DND-41 (cell line): Measurements from ENCODE around the gene MTMR2.

Source experiments
- ATAC-seq: fragments of 200-7000 bp; cut with Tn5 transposase; 3 replicates; pipeline ENCODE4 v1.9.1; 2021; ENCODE audit warnings: low read depth; ENCODE audit not compliant: insufficient read depth
- DNase-seq: peaks from one replicate; pipeline ENCODE4 v3.0.0-alpha.2; 2020
- H2AFZ ChIP-seq: 2 replicates; pipeline ENCODE4 v1.6.0; 2012; ENCODE audit warnings: low read depth, low read length
- H3K27ac ChIP-seq: 2 replicates; pipeline ENCODE4 v1.5.1; 2012; ENCODE audit warnings: low read length, inconsistent platforms
- H3K27me3 ChIP-seq: fragments of 200-600 bp; sonication (generic); 2 replicates; pipeline ENCODE4 v1.6.0; 2012; ENCODE audit warnings: low read length, mild to moderate bottlenecking, inconsistent platforms; ENCODE audit not compliant: insufficient read depth, poor library complexity
- H3K36me3 ChIP-seq: 2 replicates; pipeline ENCODE4 v1.5.1; 2012; ENCODE audit warnings: low read length, inconsistent platforms; ENCODE audit not compliant: insufficient read depth
- H3K4me1 ChIP-seq: 2 replicates; pipeline ENCODE4 v1.5.1; 2012; ENCODE audit warnings: mild to moderate bottlenecking, low read length; ENCODE audit not compliant: insufficient read depth
- H3K4me2 ChIP-seq: 2 replicates; pipeline ENCODE4 v1.6.0; 2012; ENCODE audit warnings: mild to moderate bottlenecking, moderate library complexity, low read length, inconsistent platforms; ENCODE audit not compliant: insufficient read depth
- H3K4me3 ChIP-seq, 2 experiments: fragments of 200-600 bp in 1 of 2; shearing (Covaris generic) in 1 of 2; 2 replicates each; pipeline ENCODE4 v1.5.1; 2012 to 2016; ENCODE audit warnings: inconsistent platforms in 2 of 2, low read length in 2 of 2, mild to moderate bottlenecking in 2 of 2, low read depth in 1 of 2, moderate library complexity in 1 of 2
- H3K79me2 ChIP-seq: 2 replicates; pipeline ENCODE4 v1.6.0; 2012; ENCODE audit warnings: low read length, inconsistent platforms; ENCODE audit not compliant: insufficient read depth
- H3K9ac ChIP-seq: 2 replicates; pipeline ENCODE4 v1.6.0; 2012; ENCODE audit warnings: low read depth, mild to moderate bottlenecking, inconsistent platforms, low read length, moderate library complexity
- H3K9me3 ChIP-seq: 2 replicates; pipeline ENCODE4 v1.5.1; 2012; ENCODE audit warnings: low read length, moderate library complexity, mild to moderate bottlenecking, inconsistent platforms; ENCODE audit not compliant: insufficient read depth, severe bottlenecking
- H4K20me1 ChIP-seq: 2 replicates; pipeline ENCODE4 v1.6.0; 2012; ENCODE audit warnings: low read length; ENCODE audit not compliant: insufficient read depth
- CTCF ChIP-seq: IDR thresholded peaks from 2 replicates; pipeline ENCODE4 v1.5.1; 2012; ENCODE audit warnings: borderline replicate concordance, low read length, moderate library complexity, mild to moderate bottlenecking; ENCODE audit not compliant: poor library complexity, severe bottlenecking; ENCODE audit errors: extremely low read depth
- EZH2 ChIP-seq: IDR thresholded peaks from 3 replicates; pipeline ENCODE4 v1.6.1; 2012; ENCODE audit warnings: borderline replicate concordance, low read depth, mild to moderate bottlenecking, moderate library complexity, low read length, inconsistent platforms; ENCODE audit not compliant: severe bottlenecking

Gene MTMR2

GRCh38 chr11:95793116-95793515 is 130.8 kb downstream of the MTMR2 start:
- Histone ChIP-seq H3K36me3 (peaks cover 9% of the 10 kb centered on the region), H3K79me2 (peaks cover 89% of the 10 kb centered on the region), H3K4me2 (peak overlapping the region; percentile 74), H3K27me3 (no peaks in the 10 kb centered on the region), H3K9ac (peak overlapping the region; percentile 86; the same call in 1 of the 2 replicates), H3K4me3 (peak overlapping the region in 1 of 2 experiments; percentile 85; a peak in 2 of 4 replicates), H2AFZ (no peak overlapping the region), H4K20me1 (peaks cover 52% of the 10 kb centered on the region), H3K9me3 (no peaks in the 10 kb centered on the region), H3K4me1 (peaks cover 41% of the 10 kb centered on the region), H3K27ac (no peak overlapping the region)
- no peak for TF ChIP-seq CTCF
- no peak for TF ChIP-seq EZH2
- ATAC-seq (no peak), DNase-seq (no peak)

- Histone ChIP-seq H3K36me3 (peaks cover 11% of the 10 kb centered on the region), H3K4me1 (peaks cover 45% of the 10 kb centered on the region), H3K27me3 (no peaks in the 10 kb centered on the region), H3K4me3 (peak overlapping the region in 1 of 2 experiments; percentile 85; a peak in 3 of 4 replicates), H3K27ac (no peak overlapping the region), H2AFZ (no peak overlapping the region), H3K9me3 (no peaks in the 10 kb centered on the region), H3K4me2 (peak overlapping the region; percentile 74), H4K20me1 (peaks cover 50% of the 10 kb centered on the region), H3K9ac (peak overlapping the region; percentile 86), H3K79me2 (peaks cover 89% of the 10 kb centered on the region)
- TF ChIP-seq CTCF (no peak), EZH2 (no peak)
- ATAC-seq (no peak), DNase-seq (no peak)
Observed at GRCh38 chr11:95792700-95793099, 131.2 kb downstream of the MTMR2 start.

- Histone ChIP-seq H3K4me2 (peak overlapping the region; percentile 74), H3K4me1 (peaks cover 49% of the 10 kb centered on the region), H3K79me2 (peaks cover 89% of the 10 kb centered on the region), H3K9ac (peak overlapping the region; percentile 86), H2AFZ (no peak overlapping the region), H3K9me3 (no peaks in the 10 kb centered on the region), H3K4me3 (peak overlapping the region; percentile 82 to 85; a peak in 3 of 4 replicates), H3K36me3 (peaks cover 15% of the 10 kb centered on the region), H3K27ac (peak overlapping the region; percentile 96), H4K20me1 (peaks cover 45% of the 10 kb centered on the region), H3K27me3 (no peaks in the 10 kb centered on the region)
- no peak for TF ChIP-seq CTCF
- TF ChIP-seq EZH2: no peak
- DNase-seq (no peak), ATAC-seq (no peak)
Observed at GRCh38 chr11:95792200-95792599, 131.7 kb downstream of the MTMR2 start.
